NCI-H748 (cell line): ENCODE measurements around the gene TPPP.
"Not testable (repeated sequence)": the region's sequence is repeated elsewhere in the genome, so short reads cannot be mapped to it uniquely, and the experiment has no call there.

Experiments used
- DNase-seq: peaks from one replicate; lab custom pipeline; 2025; ENCODE audit not compliant: unreplicated experiment; lab: John Stamatoyannopoulos, UW

TPPP gene

DNA sequence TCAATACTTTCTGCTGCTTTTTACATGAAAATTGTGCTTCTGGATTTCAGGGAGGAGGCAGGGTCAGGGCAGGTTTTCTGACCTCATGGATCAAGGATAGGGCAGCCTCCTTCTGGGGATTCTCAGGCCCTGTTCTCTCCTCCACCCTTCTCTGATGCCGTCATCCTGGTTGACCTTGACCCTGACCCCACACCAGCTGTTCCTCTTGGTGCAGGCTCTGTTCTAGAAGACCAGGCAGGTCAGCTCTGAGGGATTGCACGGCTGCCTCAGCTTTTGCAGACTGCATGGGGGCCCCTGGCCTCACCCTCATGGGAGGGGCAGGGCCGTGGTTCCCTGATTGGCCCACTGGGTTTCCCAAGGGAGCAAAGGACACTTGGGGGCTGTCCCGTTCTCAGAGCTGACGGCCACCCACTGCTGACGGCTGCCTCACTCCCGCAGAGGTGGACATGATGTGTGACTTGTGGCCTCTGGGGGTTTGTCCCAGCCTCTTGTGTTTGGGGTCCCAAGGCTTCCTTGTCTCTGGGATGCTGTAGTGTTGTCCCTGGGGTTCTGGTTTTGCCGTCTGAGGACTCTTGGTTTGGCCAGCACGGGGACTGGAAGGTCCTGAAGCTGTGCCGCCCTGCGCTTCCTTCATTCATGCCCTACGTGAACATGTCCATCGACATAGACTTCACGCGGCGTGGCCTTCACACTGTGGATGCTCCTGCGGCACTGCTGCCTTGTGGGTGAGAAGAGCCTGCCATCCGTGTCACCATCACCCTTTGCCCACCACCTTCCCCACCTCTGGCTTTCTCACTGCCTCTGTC is 46.6 kb downstream of the TPPP start:
- DNase-seq = no peak

DNA sequence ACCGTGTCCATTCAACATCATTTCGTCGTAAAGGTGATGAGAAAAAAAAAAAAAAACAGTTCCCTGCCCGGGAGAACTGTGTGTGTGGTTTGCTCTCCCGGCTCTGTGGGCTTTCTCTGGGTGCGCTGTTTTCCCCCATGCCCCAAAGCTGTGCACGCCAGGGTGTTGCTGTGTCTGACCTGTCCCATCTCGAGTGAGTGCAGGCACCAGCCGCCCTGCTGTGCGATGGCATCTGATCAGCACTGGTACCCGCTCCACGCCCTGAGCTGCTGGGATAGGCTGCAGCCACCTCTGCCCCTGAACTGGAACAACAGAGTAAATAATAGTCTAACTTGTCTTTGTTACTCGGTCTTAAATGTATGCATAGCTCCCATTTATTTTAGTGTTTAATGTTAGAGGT is 47.7 kb downstream of the TPPP start:
- DNase-seq = no peak

DNA sequence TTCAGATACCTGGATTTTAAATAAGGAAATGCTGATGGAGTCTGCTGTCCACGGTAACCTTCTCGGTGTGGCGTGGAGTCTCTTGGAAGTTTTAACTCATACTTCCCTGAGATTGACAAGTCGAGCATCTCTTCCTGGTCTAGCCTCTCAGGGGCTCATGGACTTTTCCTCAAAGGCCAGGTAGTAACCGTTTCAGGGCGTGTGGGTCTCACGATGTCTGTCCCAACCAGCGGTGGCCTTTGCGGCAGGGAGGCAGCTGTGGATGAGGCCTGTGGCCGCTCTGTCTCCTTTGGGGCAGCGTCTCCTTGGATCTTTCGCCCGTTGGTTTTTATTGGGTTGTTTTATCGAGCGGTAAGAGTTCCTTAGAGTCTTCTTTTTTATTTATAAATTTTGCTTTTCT is 48.2 kb downstream of the TPPP start:
- no peak for DNase-seq

DNA sequence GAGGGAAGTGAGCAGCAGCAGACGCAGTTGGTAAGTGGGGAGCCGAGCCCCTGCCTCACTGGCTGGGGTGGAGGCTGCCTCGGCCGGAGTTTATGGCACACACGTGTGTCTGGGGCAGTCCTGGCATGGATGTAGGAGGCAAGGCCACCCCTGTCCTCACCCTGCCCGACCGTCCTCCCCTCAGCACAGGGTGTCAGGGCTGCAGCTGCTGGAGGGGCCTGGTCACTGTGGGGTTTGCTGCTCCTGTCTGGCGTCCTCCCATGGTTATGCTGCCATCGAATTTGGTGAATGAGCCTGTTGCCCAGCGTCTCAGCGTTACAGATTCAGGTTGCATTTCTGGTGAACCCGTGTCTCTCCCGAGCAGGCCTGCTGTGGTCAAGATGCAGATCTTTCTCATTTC is 48.6 kb downstream of the TPPP start:
- no peak for DNase-seq

DNA sequence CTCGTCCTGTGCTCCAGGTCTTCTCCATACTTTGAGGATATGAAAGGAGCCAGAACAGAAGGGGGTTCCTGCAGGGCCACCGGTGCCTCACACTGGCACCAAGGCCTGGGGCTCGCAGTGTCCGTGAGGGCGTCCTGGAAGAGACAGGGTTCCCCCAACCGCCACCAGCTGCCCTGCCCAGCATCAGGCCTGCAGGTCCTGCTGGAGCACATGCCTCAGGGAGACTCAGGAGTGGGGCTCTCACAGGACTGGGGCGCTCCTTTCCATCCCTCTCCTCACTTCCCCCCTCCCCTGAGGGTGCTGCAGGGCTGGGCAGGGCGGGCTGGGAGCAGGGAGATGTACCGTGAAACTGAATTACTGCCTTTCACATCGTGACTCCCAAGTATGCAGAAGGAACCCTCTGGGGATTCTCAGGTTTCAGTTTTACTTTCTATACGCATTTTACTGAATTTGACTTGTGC is 49.3 kb downstream of the TPPP start:
- no peak for DNase-seq

DNA sequence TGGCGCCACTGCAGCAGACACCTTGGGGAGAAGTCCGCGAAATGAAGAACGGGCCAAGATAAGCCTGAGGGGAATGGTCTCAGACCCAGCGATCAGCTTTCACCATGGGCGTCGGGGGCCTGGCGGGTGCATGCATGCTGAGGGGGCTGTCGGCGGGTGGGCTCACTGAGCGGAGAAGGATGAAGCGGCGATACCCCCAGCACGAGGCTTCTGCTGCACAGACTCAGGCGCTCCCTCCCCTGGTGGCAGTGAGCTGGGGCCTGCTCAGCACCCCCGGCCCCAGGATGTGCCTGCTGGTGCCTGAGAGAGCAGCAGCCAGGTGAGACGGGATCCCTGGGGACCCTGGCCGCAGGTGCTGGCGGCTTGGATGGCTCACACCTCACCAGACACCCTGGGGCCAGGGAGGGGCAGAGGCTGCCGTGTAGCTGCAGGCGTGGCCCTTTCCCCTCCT is 49.8 kb downstream of the TPPP start:
- no peak for DNase-seq

DNA sequence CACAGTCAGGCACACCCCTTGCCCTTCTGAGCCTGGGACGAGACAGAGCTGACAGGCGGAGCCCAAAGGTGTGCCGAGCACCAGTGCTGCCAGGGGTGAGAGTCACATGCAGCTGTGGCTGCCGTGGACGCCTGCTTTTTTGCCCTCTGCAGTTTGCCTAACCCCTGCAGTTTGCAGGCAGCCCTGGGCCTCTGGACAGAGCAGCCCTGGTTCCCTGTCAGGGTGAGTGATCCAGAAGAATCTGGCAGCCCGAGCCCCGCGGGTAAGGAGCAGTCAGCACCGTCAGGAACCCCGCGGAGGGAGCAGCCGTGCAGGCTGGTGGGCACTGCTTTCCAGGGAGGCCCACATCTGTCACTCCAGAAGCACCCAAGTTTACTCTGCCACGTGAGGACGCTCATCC is 50.7 kb downstream of the TPPP start:
- no peak for DNase-seq

DNA sequence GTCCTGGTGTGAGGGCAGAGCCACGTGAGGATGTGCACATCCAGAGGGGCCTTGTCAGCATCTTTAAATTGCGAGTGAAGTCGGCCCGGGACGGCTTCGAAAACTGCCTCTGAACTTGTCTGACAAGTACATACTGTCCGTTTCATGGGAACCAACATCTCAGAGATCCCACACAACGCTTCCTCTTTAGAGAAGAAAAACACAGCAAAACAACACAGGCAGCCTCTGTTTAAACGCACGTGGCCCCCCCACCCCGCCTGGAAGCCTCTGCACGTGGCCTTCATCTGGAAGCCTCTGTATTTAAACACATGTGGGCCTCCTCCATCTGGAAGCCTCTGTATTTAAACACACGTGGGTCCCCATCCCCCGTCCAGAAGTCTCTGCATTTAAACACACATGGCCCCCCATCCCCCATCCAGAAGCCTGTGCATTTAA is 51.8 kb downstream of the TPPP start:
- no peak for DNase-seq

DNA sequence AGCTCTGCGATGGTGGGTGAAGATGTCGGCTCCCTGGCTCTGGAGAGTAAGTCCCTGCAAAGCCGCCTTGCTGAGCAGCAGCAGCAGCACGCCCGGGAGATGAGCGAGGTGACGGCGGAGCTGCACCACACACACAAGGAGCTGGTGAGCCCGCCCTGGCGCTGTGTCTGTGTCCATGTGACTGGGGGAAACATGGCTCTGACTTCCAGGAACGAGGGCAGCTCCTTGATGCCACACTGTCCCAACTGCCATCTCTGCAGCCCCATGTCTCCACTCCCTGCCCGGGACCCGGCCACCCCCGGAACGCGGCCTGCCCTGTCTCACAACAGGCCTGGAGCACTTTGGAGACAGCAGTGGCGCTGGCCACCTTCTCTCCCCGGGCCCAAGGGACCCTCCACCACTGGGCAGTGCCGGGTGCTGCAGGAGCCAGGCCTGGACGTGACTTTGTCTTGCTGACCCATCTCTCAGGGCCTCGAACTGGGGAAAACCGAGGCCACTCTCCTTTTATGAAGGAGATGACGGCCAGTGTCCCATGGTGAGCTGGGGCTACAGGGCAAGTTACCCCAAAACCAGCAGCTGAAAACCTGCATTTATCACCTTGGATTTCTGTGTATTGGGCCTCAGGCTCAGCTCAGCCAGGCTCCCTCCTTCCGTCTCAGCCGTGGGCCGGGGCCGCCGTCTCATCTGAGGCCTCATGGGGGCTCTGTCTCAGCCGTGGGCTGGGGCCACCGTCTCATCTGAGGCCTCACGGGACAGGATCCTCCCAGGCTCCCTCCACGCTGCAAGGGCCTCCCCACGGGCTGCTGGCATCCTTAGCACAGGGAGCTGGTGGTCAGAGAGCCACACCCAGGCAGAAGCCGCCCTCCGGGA is 52.5 kb downstream of the TPPP start:
- DNase-seq = no peak

DNA sequence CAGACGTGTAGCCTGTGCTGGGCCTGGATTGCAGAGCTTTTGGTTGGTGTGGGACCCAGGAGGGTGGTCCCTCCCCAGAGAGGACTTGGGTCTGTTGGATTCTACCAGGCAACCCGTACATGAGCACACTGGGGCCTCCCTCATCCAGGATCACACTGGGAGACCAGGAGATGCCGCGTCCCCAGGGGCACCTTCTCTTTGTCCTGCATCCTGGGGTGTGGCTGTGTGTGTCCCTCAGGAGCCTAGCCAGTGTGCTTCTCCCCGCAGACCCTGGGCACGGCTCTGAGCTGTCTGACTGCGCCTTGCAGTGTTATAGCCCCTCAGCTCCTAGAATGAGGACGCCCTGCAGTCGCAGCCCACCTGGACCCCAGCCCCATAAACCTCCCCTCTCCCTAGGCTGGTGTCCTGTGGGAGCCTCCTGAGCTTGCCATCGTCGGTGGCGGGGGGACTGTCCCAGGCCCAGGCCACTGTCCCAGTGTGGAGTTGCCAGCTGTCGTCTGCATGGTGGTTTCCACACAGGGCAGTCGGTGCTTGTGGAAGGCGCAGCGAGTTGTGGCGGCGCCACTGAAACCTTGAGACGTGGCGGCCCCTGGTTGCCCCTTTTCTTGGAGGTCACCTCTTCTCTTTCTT is 53.5 kb downstream of the TPPP start:
- DNase-seq = no peak

DNA sequence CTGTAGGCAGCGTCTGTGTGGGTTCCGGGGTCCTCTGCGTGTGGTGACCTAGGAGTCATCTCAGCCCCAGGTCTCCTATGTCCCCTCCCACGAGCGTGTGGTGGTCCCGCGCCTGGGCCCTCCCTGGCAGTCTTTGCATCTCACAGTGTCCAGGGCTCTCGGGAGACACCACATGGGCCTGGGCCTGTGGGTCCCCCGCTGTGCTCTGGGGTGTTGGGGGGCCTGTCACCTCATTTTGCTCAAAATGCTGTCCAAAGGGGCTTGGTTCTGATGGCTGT is 54.0 kb downstream of the TPPP start:
- DNase-seq = no peak

DNA sequence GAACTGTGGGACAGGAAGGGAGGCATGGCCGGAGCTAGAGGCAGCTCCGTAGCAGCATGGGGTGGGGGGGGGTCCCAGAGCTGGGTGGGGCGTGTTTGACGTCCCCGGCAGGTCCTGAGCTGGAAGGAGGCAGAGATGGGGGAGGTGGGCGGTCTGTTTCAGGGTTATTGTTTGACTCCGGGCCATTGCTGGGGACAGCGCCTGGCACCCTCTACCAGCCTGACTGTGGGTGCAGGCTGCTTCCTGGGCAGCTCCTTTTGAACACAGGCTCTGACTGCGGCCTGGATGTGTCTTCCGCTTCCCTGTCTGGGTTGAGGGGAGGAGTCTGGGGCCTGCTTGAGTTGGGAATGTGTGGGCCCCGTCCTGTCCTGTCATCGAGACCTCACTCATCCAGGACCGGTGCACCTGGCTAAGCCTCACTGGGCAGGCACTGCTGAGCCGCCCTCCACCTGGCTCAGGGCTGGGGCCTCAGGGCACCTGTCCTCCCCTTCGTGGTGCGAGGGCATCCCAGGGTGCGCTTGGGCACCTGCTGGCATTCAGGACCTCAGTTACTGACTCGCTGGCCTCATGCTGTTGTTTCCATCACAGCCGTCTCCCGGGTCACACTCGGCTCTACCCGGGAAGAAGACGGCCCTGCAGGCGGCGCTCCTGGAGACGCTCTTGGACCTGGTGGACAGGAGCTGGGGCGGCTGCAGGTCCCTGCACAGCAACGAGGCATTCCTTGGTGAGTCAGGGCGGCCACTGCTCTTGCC is 54.5 kb downstream of the TPPP start:
- DNase-seq = no peak

DNA sequence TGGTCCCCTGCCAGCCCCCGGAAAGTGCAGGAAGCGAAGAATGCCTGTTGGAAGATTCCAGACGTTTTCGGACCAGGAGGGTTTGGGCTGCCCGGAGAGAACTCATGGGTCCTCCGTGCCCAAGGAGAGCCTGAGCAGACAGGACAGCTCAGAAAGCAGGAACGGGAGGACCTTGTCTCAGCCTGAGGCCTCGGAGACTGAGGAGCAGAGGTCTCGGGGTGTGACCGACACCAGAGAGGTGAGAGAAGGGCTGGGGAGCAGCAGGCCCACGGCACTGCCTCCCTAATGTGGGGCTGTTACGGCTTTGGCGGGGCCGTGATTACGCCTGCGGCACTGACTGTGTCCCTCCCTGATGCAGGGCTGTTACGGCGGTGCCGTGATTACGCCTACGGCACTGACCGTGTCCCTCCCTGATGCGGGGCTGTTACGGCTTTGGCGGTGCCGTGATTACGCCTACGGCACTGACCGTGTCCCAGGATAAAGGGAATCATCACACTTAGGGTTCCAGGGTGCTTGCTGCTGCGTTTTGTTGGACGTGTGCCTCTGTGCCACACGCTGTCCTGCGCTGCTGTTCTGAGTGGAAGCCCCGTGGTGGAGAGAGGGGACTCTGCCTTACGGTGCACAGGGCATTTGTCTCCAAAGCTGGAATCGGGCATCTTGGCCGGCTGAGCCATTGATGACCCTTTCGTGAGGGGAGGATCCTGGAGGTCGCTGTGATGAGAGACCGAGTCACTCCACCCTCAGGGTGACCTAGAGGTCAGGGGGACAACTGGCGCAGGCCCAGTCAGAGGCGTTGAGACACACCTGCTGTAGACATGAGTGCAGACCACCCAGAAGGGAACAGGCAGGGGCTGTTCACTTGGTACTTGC is 55.3 kb downstream of the TPPP start:
- no peak for DNase-seq

DNA sequence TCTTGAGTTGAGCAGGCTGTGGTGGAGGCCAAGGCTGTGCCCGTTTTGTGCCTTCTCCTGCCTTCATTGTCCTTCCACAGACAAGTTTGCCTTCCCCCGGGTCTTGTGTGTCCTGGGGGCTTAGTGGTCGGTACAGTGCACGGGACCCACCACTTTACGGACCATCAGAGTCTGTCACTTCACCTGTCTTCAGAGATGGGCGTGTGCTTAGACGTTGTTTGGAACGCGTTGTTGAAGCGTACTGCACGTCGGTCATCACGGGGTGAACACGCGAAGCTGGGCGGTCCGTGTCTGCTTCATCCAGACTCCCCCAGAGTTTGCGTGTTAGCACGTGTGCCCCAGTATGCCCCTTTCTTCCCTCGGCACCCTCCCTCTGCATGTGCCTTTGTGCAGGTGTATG is 56.2 kb downstream of the TPPP start:
- no peak for DNase-seq

DNA sequence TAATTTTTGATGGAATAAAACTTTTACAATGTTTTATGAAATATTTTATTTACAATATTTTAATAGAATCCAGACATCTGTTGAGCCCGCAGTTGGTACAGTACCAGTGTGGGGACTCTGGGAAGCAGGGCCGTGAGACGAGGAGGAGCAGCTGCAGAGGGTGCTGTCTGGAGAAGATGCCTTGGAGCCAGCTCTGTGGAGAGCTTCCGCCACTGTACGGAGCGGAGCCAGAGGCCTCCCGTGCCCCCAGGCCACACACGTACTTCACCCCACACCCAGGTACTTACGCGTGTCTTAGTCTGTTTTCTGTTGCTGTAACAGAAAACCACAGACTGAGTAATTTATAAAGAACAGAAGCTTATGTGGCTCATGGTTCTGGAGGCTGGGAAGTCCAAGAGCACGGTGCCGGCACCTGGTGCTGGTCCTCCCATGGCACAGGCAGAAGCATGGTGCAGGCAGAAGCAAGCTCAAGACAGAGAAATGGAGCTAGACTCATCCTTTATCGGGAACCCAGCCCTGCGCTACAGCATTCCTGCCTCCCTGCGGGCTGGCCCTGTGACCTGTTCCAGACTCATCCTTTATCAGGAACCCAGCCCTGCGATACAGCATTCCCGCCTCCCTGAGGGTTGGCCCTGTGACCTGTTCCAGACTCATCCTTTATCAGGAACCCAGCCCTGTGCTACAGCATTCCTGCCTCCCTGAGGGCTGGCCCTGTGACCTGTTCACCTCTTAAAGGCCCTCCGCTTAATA is 57.7 kb downstream of the TPPP start:
- no peak for DNase-seq

DNA sequence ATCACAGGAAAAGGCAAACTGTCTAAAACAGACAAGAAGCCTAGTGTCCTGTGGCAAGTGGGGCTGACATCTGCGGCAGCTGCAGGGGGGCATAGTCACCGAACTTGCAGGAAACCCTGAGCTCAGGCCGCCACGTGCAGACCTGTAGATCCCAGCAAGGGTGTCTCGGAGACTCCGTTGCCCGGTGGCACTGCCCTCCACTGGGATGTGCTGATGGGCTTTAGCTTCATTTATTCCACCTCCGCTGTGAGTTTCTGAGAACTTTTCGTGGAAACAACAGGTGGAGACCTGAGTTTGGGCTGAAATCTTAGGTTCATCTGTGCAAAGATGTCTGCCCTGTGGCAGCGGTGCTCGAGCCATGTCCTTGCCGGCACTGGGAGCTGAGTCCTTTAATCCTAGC is 59.0 kb downstream of the TPPP start:
- no peak for DNase-seq

DNA sequence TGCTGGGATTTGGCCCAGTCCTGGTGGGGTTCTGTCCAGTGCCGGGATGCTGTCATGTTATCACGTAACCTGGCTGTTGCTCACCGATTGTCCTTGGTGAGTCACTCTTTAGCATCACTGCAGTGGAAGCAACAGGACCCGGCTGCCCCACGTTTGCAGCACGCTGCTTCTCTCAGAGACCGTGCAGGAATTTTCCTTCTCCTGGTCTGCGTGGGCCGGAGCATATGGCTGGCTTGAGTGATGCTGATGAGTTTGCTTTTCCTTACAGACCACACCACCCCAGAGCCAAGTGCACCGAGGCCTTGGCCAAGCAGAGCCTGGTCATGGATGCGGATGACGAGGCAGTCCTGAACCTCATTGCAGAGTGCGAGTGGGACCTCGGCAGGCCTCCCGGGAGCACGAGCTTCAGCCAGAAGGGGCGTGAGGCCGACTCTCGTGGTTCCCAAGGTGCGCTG is 59.6 kb downstream of the TPPP start:
- peak; percentile 31 for DNase-seq

DNA sequence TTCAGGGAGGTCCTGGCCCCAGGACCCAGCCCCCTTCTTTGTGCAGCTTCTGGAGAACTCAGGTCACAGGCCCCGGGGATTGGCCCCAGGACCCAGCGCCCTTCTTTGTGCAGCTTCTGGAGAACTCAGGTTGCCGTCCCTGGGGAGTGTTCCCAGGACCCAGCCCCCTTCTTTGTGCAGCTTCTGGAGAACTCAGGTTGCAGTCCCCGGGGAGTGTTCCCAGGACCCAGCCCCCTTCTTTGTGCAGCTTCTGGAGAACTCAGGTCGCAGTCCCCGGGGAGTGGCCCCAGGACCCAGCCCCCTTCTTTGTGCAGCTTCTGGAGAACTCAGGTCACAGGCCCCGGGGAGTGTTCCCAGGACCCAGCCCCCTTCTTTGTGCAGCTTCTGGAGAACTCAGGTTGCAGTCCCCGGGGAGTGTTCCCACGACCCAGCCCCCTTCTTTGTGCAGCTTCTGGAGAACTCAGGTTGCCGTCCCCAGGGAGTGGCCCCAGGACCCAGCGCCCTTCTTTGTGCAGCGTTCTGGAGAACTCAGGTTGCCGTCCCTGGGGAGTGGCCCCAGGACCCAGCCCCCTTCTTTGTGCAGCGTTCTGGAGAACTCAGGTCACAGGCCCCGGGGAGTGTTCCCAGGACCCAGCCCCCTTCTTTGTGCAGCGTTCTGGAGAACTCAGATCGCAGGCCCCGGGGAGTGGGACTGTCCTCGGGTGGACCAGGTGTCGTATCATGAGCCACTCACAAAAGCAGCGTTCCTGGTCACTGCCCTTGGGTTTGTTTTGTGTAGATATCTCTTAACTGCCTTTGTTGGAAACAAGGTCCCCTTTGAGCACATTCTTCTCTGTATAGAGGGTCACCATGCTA is 64.6 kb downstream of the TPPP start:
- DNase-seq = not testable (repeated sequence)
